ENCODE results near the gene PACSIN3. TPM values are rescaled to one million over a fixed set of nuclear protein-coding genes. Genes with fewer than 3 reads are reported as not detected.

The PACSIN3 gene
- total RNA-seq, 2 donors from 2014 or later = 30.7 to 56.0 TPM

GRCh38 chr11:47177229-47177845 is 8.9 kb downstream of the PACSIN3 start:
- H3K4me3 ChIP-seq = peak overlapping the region; percentile 31 to 45
- peak overlapping the region; percentile 98 to 100 (median 98) for H3K27ac ChIP-seq
- H3K27me3 ChIP-seq = no peaks in the 10 kb centered on the region
- TF ChIP-seq, protein P1, sequence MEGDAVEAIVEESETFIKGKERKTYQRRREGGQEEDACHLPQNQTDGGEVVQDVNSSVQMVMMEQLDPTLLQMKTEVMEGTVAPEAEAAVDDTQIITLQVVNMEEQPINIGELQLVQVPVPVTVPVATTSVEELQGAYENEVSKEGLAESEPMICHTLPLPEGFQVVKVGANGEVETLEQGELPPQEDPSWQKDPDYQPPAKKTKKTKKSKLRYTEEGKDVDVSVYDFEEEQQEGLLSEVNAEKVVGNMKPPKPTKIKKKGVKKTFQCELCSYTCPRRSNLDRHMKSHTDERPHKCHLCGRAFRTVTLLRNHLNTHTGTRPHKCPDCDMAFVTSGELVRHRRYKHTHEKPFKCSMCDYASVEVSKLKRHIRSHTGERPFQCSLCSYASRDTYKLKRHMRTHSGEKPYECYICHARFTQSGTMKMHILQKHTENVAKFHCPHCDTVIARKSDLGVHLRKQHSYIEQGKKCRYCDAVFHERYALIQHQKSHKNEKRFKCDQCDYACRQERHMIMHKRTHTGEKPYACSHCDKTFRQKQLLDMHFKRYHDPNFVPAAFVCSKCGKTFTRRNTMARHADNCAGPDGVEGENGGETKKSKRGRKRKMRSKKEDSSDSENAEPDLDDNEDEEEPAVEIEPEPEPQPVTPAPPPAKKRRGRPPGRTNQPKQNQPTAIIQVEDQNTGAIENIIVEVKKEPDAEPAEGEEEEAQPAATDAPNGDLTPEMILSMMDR (IDR thresholded peaks at IDR 0.05) = peak; percentile 42 to 94 (median 76)
- TF ChIP-seq POLR2A (IDR thresholded peaks at IDR 0.05) = peak in 2 of 3 donors; percentile 9 to 48
- intact Hi-C loops (cut with DNase I) = loop anchor here (5.0 kb wide), 1 partner anchor 40 kb away; no protein-coding TSS in a partner anchor
- peak; percentile 72 to 85 (median 76) for DNase-seq
- no peaks in the 10 kb centered on the region for H3K9me3 ChIP-seq
- peak; percentile 64 for ATAC-seq
- peaks cover 0 to 10% of the 10 kb centered on the region in 2 donors for H3K36me3 ChIP-seq (replicated peaks in 1 of 2; ENCODE audit: insufficient read depth in 1 of 2, low read depth in 2 of 2)
- peaks cover 44% of the 10 kb centered on the region for H3K4me1 ChIP-seq
- 5 to 9% methylated on average over 6 to 21 of the region's 21 CpGs for WGBS, 2 donors

DNA sequence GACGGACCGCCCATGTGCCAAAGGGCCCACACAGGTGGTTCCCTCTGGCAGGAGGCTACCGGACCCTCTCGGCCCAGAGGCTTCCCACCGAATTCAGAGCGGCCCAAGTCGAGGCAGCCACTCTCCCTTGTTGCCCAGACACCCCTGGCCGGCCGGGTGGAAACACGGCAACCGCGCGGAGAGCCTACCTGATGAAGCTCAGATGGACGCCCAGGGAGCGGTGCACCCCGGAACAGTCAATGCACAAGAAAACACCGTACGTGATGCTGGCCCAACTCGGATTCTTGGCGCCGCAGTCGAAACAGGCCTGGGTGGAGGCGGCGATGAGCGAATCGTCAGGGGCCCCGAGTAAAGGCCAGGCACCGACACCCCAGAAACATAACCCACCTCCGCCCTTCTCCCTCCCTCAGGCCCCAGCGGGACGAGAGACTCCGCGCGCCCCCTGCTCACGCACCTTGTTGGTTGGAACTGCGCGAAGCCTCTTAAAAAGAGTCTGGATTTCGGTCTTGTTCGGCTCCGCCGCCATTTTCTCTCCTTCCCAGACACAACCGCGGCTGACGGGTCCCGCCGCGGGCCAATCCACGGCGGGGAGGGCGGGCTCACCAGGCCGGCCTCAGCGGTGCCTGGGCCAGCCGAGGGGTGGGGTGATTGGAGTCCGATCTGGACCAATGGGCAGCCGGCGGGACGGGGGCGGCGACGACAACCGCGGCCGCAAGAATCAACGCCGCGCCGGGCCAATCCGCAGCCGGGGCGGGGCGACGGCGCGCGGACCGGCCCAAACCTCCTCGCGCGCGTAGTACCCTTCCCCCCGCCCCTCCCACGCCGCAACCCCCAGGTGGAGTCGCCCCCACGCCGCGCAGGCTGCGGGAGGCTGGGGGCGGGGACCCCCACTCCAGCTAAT is 9.7 kb downstream of the PACSIN3 start, which contains the start of gene ARFGAP2:
TSS of gene ARFGAP2 (minus strand) at position 552 of the 901 bp plus-strand sequence. CDS start at position 526, 26 bp downstream.
- Histone ChIP-seq H3K9me3 (no peaks in the 10 kb centered on the region), H3K27ac (peak within 1 kb of the TSS; percentile 98 to 100 (median 98)), H3K4me3 (peak within 1 kb of the TSS; percentile 90 to 93), H3K27me3 (no peaks in the 10 kb centered on the region), H3K4me1 (peaks cover 48% of the 10 kb centered on the region), H3K36me3 (replicated peaks in 1 of 2; ENCODE audit: insufficient read depth in 1 of 2, low read depth in 2 of 2) (peaks cover 0 to 16% of the 10 kb centered on the region in 2 donors)
- ATAC-seq = peak; percentile 98
- TF ChIP-seq, protein P1 (IDR thresholded peaks at IDR 0.05) = no peak
- TF ChIP-seq POLR2A (IDR thresholded peaks at IDR 0.05) = peak; percentile 42 to 53 (median 43)
- intact Hi-C loops (cut with DNase I) = loop anchor here (5.0 kb wide), 1 partner anchor 41 kb away; no protein-coding TSS in a partner anchor
- peak; percentile 96 to 99 (median 98) for DNase-seq
- WGBS, 2 donors = 0% methylated on average over 32 to 87 of the region's 89 CpGs

DNA sequence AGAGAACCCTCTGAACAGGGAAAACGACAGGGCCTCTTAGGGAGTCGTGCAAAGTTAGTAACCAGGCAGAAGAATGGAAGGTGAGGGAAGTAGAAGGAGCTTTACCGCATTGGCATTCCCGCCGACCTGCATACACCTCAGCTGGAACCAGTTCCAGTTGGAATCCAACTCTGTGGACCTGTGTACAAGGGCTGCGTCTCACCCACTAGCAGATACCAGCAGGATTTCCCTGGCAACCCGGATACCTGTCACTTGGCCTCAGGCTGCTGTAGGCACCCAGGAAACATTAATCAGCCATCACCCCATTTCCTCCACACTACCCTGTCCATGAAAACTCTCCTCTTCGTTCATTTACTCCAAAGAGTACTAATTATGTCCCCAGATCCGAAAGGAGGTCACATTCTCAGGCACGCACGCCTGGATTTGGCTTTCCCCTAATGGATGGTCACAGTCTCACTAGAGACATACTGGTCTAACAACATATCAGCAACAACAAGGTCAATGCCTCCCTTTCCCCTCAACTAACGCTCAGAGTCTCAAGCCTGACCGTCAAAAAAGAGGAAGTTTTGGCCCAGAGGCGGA is 10.4 kb downstream of the PACSIN3 start:
- H3K27me3 ChIP-seq = no peaks in the 10 kb centered on the region
- H3K36me3 ChIP-seq (replicated peaks in 1 of 2; ENCODE audit: insufficient read depth in 1 of 2, low read depth in 2 of 2) = peaks cover 0 to 22% of the 10 kb centered on the region in 2 donors
- TF ChIP-seq, protein P1 (IDR thresholded peaks at IDR 0.05) = no peak
- TF ChIP-seq POLR2A (IDR thresholded peaks at IDR 0.05) = no peak
- H3K9me3 ChIP-seq = no peaks in the 10 kb centered on the region
- ATAC-seq (no peak), DNase-seq (no peak)
- intact Hi-C loops (cut with DNase I) = loop anchor here (5.0 kb wide), 1 partner anchor 41 kb away; no protein-coding TSS in a partner anchor
- H3K4me1 ChIP-seq = peaks cover 48% of the 10 kb centered on the region
- peak overlapping the region; percentile 98 to 100 (median 98) for H3K27ac ChIP-seq
- WGBS, 2 donors = 16 to 17% methylated on average over 14 of the region's 14 CpGs
- H3K4me3 ChIP-seq = peak overlapping the region; percentile 90 to 93

DNA sequence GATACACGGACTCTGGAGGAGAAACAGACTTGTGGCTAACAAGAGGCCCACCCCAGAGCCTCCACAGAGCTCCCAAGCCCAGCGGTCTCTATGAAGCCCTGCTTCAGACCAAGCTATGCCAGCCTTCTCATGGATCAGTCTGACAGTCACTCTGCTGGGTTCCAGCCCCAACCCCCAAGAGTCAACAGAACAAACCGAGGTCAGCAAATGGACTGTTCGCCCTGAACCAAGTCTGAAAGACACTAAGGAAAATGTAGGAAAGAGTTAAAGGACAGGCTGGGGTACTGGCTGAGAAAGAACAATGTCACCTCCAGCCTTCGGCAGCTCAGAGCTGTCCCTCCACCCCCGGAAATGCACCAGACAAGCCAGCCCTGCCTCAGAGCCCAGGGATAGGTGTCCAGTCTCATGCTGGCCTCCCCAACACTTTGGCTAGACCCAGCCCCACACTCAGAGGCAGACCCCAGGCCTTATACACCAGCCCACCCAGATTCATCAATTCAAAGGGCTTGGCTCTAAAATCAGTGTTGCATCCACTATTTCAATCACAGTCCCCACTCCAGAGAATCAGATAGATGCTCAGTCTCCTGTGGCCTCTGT is 13.4 kb downstream of the PACSIN3 start:
- WGBS, 2 donors = 54 to 58% methylated on average over 4 to 6 of the region's 6 CpGs
- Histone ChIP-seq H3K27me3 (no peaks in the 10 kb centered on the region), H3K36me3 (replicated peaks in 1 of 2; ENCODE audit: insufficient read depth in 1 of 2, low read depth in 2 of 2) (peaks cover 5 to 28% of the 10 kb centered on the region in 2 donors), H3K27ac (no peak overlapping the region), H3K4me3 (no peak overlapping the region), H3K4me1 (peaks cover 42% of the 10 kb centered on the region), H3K9me3 (no peaks in the 10 kb centered on the region)
- intact Hi-C loops (cut with DNase I) = loop anchor here (5.0 kb wide), 1 partner anchor 89 kb away; no protein-coding TSS in a partner anchor
- no peak for ATAC-seq
- TF ChIP-seq POLR2A (IDR thresholded peaks at IDR 0.05) = no peak
- DNase-seq = no peak
